HL-60 (cell line): ENCODE data around the gene GLA.

ENCODE experiments used
- DNase-seq, 2 experiments: peaks; one replicate each; pipeline ENCODE4 v3.0.0-alpha.2; 2010 to 2020; ENCODE audit warnings: low read depth in 1 of 2, low spot score in 1 of 2
- H3K27ac ChIP-seq: fragments of 250-450 bp; sonication (Bioruptor Pico); replicated peaks from 2 replicates; pipeline ENCODE4 v1.5.1; 2020; ENCODE audit warnings: mild to moderate bottlenecking, moderate library complexity
- H3K27me3 ChIP-seq: fragments of 250-450 bp; sonication (Bioruptor Pico); 2 replicates; pipeline ENCODE4 v1.5.1; 2021; ENCODE audit warnings: mild to moderate bottlenecking, moderate library complexity; ENCODE audit not compliant: insufficient read depth, poor library complexity, severe bottlenecking
- H3K4me3 ChIP-seq: replicated peaks from 2 replicates; pipeline ENCODE4 v1.5.1; 2011; ENCODE audit warnings: mild to moderate bottlenecking, control low read depth, low read length; ENCODE audit not compliant: insufficient read depth
- GABPA ChIP-seq: IDR thresholded peaks from 2 replicates; pipeline ENCODE4 v1.6.1; 2012; ENCODE audit warnings: low read depth
- POLR2AphosphoS5 ChIP-seq: IDR thresholded peaks from 2 replicates; pipeline ENCODE4 v1.6.1; 2012; ENCODE audit warnings: low read depth
- SPI1 ChIP-seq: IDR thresholded peaks from 2 replicates; pipeline ENCODE4 v1.6.1; 2012; ENCODE audit warnings: low read depth, mild to moderate bottlenecking, borderline replicate concordance
- TF ChIP-seq, protein P1 (sequence below): IDR thresholded peaks from one replicate; pipeline ENCODE4 v1.5.1; 2011; ENCODE audit warnings: low read length, control low read depth, inconsistent platforms; ENCODE audit not compliant: insufficient read depth
- TF ChIP-seq, protein P2 (sequence below): IDR thresholded peaks from 2 replicates; pipeline ENCODE4 v1.6.1; 2012; ENCODE audit warnings: low read depth; ENCODE audit not compliant: insufficient replicate concordance

Gene GLA

DNA sequence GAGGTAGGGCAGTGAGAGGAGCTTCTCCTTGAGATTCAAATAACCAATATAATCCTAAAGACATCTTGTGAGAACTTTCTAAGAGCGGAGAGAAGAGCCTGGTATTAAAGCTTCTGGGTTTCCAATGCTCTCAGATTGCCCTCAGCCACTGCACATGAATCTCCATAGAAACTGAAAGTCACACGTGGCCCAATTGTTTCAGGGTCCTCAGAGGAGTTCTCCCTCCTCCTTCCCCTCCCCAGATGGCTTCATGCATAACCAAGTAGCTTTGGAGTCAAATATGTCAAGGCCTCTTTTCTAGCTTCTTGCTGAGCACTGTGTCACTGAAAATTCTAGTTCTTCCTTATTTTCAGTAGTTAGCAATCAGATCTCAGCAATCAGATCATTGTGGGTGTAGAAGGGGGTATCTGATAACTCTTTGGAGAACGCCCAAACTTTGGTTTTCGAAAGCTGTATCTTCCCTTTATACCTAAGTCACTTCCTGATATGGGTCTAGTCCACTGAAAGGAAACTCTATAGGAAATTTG, 24.0 kb downstream of the GLA start:
- DNase-seq = no peak
- H3K4me3 ChIP-seq = peak overlapping the region; percentile 15

DNA sequence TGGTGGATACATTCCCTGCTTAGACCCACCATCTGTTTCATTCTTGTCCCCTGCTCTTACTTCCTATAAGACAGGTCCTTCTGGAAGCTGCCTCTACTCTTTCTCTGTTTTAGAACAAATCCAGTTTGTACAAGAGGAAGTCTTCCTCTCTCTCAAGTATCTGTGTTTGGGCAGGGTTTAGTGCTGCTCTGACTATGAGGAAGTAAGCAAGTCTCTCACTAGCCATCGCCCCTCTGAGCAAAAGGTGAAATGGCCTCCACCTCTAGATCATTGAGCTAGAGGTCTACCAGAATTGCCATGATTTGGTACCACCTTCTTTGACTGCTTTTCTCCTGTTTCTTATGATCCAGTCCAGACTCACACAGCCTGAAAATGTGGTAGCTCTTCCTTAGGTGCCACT, 30.2 kb downstream of the GLA start:
- TF ChIP-seq, protein P1, sequence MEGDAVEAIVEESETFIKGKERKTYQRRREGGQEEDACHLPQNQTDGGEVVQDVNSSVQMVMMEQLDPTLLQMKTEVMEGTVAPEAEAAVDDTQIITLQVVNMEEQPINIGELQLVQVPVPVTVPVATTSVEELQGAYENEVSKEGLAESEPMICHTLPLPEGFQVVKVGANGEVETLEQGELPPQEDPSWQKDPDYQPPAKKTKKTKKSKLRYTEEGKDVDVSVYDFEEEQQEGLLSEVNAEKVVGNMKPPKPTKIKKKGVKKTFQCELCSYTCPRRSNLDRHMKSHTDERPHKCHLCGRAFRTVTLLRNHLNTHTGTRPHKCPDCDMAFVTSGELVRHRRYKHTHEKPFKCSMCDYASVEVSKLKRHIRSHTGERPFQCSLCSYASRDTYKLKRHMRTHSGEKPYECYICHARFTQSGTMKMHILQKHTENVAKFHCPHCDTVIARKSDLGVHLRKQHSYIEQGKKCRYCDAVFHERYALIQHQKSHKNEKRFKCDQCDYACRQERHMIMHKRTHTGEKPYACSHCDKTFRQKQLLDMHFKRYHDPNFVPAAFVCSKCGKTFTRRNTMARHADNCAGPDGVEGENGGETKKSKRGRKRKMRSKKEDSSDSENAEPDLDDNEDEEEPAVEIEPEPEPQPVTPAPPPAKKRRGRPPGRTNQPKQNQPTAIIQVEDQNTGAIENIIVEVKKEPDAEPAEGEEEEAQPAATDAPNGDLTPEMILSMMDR = no peak
- peak; percentile 48; the same call in 1 of the 2 replicates for TF ChIP-seq SPI1
- no peak for TF ChIP-seq POLR2AphosphoS5
- TF ChIP-seq, protein P2, sequence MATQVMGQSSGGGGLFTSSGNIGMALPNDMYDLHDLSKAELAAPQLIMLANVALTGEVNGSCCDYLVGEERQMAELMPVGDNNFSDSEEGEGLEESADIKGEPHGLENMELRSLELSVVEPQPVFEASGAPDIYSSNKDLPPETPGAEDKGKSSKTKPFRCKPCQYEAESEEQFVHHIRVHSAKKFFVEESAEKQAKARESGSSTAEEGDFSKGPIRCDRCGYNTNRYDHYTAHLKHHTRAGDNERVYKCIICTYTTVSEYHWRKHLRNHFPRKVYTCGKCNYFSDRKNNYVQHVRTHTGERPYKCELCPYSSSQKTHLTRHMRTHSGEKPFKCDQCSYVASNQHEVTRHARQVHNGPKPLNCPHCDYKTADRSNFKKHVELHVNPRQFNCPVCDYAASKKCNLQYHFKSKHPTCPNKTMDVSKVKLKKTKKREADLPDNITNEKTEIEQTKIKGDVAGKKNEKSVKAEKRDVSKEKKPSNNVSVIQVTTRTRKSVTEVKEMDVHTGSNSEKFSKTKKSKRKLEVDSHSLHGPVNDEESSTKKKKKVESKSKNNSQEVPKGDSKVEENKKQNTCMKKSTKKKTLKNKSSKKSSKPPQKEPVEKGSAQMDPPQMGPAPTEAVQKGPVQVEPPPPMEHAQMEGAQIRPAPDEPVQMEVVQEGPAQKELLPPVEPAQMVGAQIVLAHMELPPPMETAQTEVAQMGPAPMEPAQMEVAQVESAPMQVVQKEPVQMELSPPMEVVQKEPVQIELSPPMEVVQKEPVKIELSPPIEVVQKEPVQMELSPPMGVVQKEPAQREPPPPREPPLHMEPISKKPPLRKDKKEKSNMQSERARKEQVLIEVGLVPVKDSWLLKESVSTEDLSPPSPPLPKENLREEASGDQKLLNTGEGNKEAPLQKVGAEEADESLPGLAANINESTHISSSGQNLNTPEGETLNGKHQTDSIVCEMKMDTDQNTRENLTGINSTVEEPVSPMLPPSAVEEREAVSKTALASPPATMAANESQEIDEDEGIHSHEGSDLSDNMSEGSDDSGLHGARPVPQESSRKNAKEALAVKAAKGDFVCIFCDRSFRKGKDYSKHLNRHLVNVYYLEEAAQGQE = no peak
- no peak for TF ChIP-seq GABPA
- no peak overlapping the region for H3K4me3 ChIP-seq
- no peaks in the 10 kb centered on the region for H3K27me3 ChIP-seq
- peak in 1 of 2 experiments; percentile 40 for DNase-seq
- H3K27ac ChIP-seq = no peak overlapping the region

More for the DNA sequence above, 24.0 kb downstream of the GLA start:
- TF ChIP-seq, protein P2 = no peak
- TF ChIP-seq POLR2AphosphoS5 = no peak
- TF ChIP-seq, protein P1 = no peak
- no peak for TF ChIP-seq SPI1
- no peak for TF ChIP-seq GABPA
- Histone ChIP-seq H3K27me3 (no peaks in the 10 kb centered on the region), H3K27ac (0 out of 2 replicates have a peak overlapping the region, but pooled peaks have one; percentile 2)

DNA sequence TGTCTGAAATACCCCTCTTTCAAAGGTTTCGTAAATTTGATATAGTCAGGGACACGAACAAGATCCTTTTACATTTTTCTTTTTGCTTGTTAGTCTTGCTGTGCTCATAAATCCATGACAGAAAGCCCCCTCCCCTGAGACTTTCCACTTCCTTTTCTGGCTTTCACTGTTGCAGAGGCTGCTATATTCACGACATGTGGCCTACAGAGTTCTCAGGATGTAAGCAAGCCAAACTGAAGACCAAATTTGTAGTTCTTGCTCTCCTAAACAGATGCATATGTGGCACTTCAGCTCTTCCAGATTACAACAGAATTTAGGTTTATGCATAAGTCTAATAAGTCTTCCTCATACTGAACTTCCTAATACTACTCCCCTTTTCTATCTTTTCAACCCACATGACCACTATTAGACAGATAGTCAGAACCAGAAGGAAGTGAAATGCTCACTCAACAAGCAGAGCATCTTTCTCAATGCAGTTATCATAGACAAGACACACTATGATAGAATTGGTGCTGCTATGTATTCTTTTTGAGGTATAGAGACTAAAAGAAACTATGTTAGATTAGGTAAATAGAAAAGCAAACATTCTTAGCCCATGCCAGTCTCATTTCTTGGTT, 36.7 kb downstream of the GLA start:
- TF ChIP-seq GABPA = no peak
- no peak for DNase-seq
- Histone ChIP-seq H3K27ac (no peak overlapping the region), H3K4me3 (no peak overlapping the region), H3K27me3 (no peaks in the 10 kb centered on the region)

DNA sequence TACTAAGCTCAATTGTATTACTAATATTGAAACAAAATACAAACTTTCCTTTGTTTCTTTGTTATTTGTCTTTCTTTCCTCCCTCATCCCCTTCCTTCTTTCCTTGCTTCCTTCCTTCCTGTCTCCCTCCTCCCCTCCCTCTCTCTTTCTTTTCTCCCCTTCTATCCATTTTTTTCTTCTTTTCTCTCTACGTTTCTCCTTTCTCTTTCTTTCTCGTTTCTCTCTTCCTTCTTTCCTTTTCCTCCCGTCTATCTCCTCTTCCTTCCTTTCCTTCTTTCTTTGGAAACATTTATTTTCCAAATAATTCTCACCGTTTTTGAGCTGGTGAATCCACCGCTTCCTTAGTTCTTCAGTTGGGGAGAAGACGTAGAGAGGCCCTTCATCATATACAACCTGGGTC, 38.0 kb downstream of the GLA start:
- no peak overlapping the region for H3K4me3 ChIP-seq
- H3K27me3 ChIP-seq = no peaks in the 10 kb centered on the region
- no peak for DNase-seq
- no peak overlapping the region for H3K27ac ChIP-seq
- no peak for TF ChIP-seq GABPA
- TF ChIP-seq POLR2AphosphoS5 = no peak
- TF ChIP-seq SPI1 = no peak
- TF ChIP-seq, protein P2 = no peak
- TF ChIP-seq, protein P1 = no peak
